ENCODE data around the gene KAZN. TPM values are rescaled to one million over a fixed set of nuclear protein-coding genes. Genes with fewer than 3 reads are reported as not detected.
A peak's percentile ranks its signal among the peaks of the same experiment; 100 is the strongest.

KAZN gene
- total and polyA plus RNA-seq, 2 donors, result 7.2 to 8.4 TPM

DNA sequence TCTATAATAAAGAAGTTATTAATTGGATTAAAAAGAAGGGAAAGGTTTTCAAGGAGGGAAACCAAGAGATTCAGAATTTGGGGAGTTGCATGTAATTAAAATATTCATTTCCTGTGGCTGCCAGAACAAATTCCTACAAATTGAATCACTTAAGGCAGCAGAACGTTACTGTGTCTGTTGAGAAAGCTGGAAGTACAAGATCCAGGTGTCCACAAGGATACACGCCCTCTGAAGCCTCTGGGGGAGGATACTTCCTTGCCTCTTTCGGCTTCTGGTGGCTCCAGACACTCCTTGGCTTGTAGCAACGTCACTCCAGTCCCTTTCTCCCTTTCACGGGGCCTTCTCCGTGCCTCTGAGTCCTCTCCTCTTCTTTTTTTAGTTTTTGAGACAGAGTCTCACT, 67.9 kb downstream of the KAZN start:
- H3K36me3 ChIP-seq (ENCODE audit: insufficient read depth), result no peaks in the 10 kb centered on the region
- DNase-seq (ENCODE audit: extremely low spot score), result no peak
- 80% methylated on average over 6 of the region's 6 CpGs for WGBS
- no peaks in the 10 kb centered on the region for H3K4me1 ChIP-seq (ENCODE audit: insufficient read depth)
- no peak overlapping the region for H3K27ac ChIP-seq (ENCODE audit: low read depth)
- H3K4me3 ChIP-seq (ENCODE audit: low read depth, low read length), result no peak overlapping the region

DNA sequence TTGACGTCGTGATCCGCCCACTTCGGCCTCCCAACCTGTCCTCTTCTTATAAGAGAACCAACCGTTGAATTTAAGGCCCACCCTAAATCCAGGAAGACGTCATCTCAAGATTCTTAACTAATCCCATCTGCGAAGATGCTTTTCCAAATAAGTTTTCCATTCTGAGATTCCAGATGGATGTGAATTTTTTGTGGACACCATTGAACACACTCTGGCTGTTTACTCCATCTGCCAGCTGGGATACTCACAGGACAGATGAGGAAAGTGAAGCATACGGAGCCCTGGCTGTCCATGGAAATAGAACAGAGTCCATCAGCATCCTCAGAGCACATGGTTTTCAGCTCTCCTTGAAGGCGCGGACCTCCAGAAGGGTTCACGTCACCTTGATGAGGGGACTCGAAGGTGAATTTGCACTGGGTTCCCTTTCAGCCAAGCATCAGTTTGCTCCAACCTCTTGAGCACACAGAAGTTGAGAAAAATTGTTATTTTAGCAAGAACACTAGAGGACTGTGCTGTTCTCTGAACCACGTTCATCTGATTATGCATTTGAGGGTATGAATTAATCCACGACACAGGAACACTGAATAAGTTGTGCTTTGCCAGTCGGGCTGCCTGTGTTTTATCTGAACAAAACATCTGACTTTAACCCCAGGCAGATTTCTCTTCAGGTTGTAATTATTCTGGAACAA, 68.6 kb downstream of the KAZN start:
- H3K27ac ChIP-seq (ENCODE audit: low read depth), result no peak overlapping the region
- DNase-seq (ENCODE audit: extremely low spot score), result no peak
- no peaks in the 10 kb centered on the region for H3K36me3 ChIP-seq (ENCODE audit: insufficient read depth)
- H3K4me1 ChIP-seq (ENCODE audit: insufficient read depth), result no peaks in the 10 kb centered on the region
- WGBS, result 80% methylated on average over 15 of the region's 15 CpGs
- H3K4me3 ChIP-seq (ENCODE audit: low read depth, low read length), result no peak overlapping the region

DNA sequence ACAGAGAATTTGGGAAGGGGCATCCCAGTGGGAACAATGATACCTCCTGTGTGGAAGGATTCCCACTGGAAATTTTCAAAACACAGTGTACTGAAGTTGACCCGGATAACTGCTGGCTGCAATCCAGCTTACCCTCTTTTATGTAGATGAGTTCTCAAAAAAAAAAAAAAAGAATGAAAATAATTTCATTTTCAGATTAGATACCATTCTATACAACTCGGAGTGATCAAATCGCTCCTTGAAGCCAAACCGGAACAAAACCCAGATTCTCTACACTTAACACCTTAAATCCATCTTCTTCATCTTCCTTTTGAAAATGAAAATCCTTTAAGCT, 69.1 kb downstream of the KAZN start:
- 51% methylated on average over 4 of the region's 4 CpGs for WGBS

DNA sequence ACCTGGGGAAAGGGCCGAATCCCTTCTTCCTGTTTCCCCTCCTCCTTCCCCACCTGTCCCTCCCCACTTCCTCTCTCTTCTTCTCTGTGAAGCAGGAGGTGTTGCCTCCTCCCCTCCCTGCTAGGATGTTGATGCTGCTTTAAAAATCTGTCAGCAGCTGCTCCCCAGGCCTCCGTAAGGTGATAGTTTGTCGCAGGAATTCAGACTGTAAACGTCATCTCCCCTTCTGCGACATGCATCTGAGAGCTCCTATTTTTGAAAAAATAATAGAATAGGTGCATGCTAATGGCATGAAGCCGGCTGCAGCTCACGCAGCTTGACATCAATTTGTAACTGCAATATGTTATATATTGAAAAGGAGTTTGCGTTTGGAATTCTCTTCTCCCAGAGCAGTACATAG, 70.1 kb downstream of the KAZN start:
- DNase-seq (ENCODE audit: extremely low spot score), result no peak
- 88% methylated on average over 8 of the region's 8 CpGs for WGBS
- Histone ChIP-seq H3K27ac (ENCODE audit: low read depth) (no peak overlapping the region), H3K4me3 (ENCODE audit: low read depth, low read length) (no peak overlapping the region), H3K4me1 (ENCODE audit: insufficient read depth) (no peaks in the 10 kb centered on the region), H3K36me3 (ENCODE audit: insufficient read depth) (no peaks in the 10 kb centered on the region)

More for the DNA sequence above, 69.1 kb downstream of the KAZN start:
- H3K36me3 ChIP-seq (ENCODE audit: insufficient read depth), result no peaks in the 10 kb centered on the region
- H3K4me3 ChIP-seq (ENCODE audit: low read depth, low read length), result no peak overlapping the region
- H3K27ac ChIP-seq (ENCODE audit: low read depth), result no peak overlapping the region
- no peaks in the 10 kb centered on the region for H3K4me1 ChIP-seq (ENCODE audit: insufficient read depth)
- no peak for DNase-seq (ENCODE audit: extremely low spot score)

DNA sequence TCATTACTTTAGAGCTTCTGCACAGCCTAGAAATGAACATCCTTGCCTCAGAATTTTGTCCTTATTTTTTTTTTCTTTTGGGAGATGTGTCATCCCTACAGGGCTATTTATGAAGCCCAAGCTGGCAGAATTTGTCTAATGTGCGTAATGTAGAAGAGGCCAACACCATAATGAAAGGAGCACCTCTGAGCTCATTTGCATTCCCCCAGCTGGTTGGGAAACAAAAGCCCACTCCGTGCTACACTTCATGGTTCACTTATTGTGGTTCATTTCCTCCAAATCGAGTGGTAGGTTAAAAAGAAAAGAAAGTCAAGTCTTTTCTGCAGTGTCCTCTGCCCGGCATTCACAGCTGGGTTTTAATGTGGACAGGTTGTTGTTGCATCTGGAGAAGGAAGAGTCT, 73.5 kb downstream of the KAZN start:
- H3K27ac ChIP-seq (ENCODE audit: low read depth), result no peak overlapping the region
- no peak overlapping the region for H3K4me3 ChIP-seq (ENCODE audit: low read depth, low read length)
- no peaks in the 10 kb centered on the region for H3K4me1 ChIP-seq (ENCODE audit: insufficient read depth)
- 81% methylated on average over 4 of the region's 4 CpGs for WGBS
- H3K36me3 ChIP-seq (ENCODE audit: insufficient read depth), result no peaks in the 10 kb centered on the region
- no peak for DNase-seq (ENCODE audit: extremely low spot score)

DNA sequence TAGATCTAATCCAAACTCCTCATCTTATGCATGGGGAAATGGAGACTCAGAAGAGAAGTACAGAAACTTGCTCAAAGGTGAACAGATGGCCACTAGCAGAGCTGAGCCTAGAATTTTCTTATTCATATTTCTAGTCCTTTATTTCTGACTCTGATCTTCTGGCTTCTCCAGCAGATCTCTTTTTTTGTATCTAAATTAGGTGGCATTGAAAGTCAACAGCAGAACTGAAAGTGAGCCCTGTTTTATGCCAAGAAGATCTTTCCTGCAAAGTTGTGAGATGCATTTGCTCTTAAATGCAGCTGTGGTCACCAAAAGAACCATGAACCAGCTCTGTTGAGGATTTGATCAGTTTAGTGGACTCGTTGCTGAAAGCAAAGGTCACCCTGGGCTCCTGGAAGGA, 75.5 kb downstream of the KAZN start:
- Histone ChIP-seq H3K4me1 (ENCODE audit: insufficient read depth) (no peaks in the 10 kb centered on the region), H3K27ac (ENCODE audit: low read depth) (no peak overlapping the region), H3K4me3 (ENCODE audit: low read depth, low read length) (no peak overlapping the region), H3K36me3 (ENCODE audit: insufficient read depth) (no peaks in the 10 kb centered on the region)
- 63% methylated on average over 1 of the region's 1 CpG for WGBS
- DNase-seq (ENCODE audit: extremely low spot score), result no peak

DNA sequence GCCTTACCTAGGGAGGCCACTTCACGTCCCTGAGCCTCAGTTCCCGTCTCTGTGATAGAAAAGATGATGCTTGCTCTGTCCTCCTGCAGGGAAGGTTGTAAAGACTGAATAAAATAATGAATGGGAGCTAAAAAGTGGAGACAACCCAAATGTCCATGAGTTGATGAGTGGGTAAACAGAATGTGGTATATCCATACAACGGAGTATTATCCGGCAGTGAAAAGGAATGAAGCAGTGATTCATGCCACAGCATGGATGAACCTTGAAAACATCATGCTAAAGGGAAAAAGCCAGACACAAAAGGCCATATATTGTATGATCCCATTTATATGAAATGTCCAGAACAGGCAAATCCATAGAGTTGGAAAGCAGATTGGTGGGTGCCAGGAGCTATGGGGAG, 77.9 kb downstream of the KAZN start:
- no peak for DNase-seq (ENCODE audit: extremely low spot score)
- Histone ChIP-seq H3K36me3 (ENCODE audit: insufficient read depth) (no peaks in the 10 kb centered on the region), H3K4me3 (ENCODE audit: low read depth, low read length) (no peak overlapping the region), H3K27ac (ENCODE audit: low read depth) (no peak overlapping the region), H3K4me1 (ENCODE audit: insufficient read depth) (no peaks in the 10 kb centered on the region)
- 87% methylated on average over 4 of the region's 4 CpGs for WGBS

DNA sequence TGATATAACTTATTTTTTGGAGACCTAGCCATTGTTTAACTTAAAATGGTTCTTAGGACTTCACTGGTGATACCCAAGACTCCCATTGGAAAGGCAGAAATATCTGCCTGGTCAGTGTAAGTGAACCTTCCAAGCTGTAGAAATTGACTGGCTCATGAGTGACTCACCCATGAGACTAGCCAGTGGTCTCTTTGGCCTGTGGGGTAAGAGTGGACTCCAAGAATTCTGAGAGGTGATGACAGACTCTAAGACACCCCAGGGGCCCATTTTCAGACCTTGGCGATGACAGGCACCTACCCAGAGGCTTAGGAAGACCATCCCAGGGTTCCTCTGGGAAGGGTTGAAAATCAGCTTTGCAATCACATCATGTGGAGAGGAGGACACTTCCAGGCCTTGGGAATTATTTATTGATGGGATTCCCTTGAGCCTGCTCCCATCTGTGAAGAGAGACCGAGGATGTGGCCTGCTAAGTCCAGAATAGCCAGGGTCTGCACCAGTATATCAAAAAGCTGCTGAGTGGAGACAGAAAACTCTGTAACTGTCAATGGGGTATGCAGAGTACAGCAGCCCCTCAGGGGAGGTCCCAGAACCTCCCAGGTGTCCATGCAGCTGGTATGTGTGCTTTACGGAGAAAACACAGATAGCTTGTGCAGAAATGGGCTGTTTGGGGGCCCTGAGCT, 78.9 kb downstream of the KAZN start:
- H3K27ac ChIP-seq (ENCODE audit: low read depth), result no peak overlapping the region
- H3K36me3 ChIP-seq (ENCODE audit: insufficient read depth), result no peaks in the 10 kb centered on the region
- no peaks in the 10 kb centered on the region for H3K4me1 ChIP-seq (ENCODE audit: insufficient read depth)
- WGBS, result 91% methylated on average over 3 of the region's 3 CpGs
- H3K4me3 ChIP-seq (ENCODE audit: low read depth, low read length), result no peak overlapping the region
- DNase-seq (ENCODE audit: extremely low spot score), result no peak

DNA sequence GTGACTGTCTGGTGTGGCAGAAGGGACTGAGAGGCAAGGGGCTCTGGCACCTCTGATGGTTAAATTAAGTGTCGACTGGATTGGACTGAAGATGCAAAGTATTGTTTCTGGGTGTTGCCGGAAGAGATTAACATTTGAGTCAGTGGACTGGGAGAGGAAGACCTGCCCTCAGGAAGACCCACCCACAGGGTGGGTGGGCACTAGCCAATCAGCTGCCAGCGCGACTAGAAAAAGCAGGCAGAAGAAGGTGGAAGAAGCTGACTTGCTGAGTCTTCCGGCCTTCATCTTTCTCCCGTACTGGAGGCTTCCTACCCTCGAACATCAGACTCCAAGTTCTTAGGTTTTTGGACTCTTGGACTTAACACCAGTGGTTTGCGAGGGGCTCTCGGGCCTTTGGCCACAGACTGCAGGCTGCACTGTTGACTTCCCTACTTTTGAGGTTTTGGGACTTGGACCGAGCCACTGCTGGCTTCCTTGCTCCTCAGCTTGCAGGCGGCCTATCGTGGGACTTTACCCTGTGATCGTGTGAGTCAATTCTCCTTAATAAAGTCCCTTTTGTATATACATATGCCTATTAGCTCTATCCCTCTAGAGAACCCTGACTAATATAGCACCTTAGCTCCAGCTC, 79.6 kb downstream of the KAZN start:
- H3K4me3 ChIP-seq (ENCODE audit: low read depth, low read length), result no peak overlapping the region
- 88% methylated on average over 13 of the region's 13 CpGs for WGBS
- no peaks in the 10 kb centered on the region for H3K36me3 ChIP-seq (ENCODE audit: insufficient read depth)
- no peak overlapping the region for H3K27ac ChIP-seq (ENCODE audit: low read depth)
- DNase-seq (ENCODE audit: extremely low spot score), result no peak
- H3K4me1 ChIP-seq (ENCODE audit: insufficient read depth), result no peaks in the 10 kb centered on the region

DNA sequence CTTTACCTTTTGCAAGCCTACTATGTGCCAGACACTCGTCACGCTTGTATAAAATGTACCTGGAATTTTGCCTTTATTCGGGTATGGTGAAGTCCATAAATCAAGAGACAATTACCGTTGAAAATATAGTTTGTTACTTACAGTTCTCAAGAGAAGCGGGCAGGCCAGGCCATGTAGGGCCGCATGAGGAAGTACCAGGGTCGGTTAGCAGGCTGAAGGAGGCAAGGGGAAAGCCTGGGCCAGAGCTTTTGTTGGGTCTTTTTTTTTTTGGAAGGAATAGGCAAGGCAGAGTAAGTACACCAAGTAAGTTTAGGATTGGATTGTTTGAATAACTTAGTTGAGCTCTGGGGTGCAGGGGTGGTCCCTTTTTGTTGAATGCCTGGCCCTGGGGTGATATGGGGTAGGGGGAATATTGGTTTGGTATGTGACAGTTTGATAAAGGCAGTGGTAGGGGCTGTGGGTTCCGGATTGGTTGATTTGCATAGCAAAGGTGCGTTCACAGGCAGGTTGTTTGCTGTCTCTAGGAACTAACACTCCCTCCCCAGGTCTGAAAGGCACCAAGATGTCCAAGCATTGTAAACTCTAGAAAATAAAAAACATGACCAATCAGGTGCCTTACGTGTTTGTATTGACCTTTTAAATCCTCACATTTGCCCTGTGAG, 80.7 kb downstream of the KAZN start:
- WGBS, result 90% methylated on average over 10 of the region's 10 CpGs
- no peaks in the 10 kb centered on the region for H3K36me3 ChIP-seq (ENCODE audit: insufficient read depth)
- no peak overlapping the region for H3K4me3 ChIP-seq (ENCODE audit: low read depth, low read length)
- no peak for DNase-seq (ENCODE audit: extremely low spot score)
- no peak overlapping the region for H3K27ac ChIP-seq (ENCODE audit: low read depth)
- no peaks in the 10 kb centered on the region for H3K4me1 ChIP-seq (ENCODE audit: insufficient read depth)

DNA sequence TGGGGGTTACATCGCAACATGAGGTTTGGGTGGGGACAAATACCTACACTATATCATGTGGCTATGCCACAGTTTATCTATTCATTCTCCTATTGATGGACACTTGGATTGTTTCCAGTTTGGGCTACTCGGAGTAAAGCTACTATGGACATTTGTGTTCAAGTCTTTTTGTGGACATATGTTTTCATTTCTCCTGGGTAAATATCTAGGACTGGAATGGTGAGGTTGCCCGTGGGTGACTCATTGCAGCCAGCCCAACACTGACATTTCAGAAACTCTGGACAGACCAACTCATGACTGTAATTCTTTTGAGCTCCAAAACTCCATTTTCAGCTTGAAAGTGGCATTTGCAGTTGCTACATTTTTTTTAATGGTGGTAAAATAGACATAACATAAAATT, 82.7 kb downstream of the KAZN start:
- no peak for DNase-seq (ENCODE audit: extremely low spot score)
- H3K27ac ChIP-seq (ENCODE audit: low read depth), result no peak overlapping the region
- 86% methylated on average over 3 of the region's 3 CpGs for WGBS
- H3K4me1 ChIP-seq (ENCODE audit: insufficient read depth), result no peaks in the 10 kb centered on the region
- H3K4me3 ChIP-seq (ENCODE audit: low read depth, low read length), result no peak overlapping the region
- no peaks in the 10 kb centered on the region for H3K36me3 ChIP-seq (ENCODE audit: insufficient read depth)

DNA sequence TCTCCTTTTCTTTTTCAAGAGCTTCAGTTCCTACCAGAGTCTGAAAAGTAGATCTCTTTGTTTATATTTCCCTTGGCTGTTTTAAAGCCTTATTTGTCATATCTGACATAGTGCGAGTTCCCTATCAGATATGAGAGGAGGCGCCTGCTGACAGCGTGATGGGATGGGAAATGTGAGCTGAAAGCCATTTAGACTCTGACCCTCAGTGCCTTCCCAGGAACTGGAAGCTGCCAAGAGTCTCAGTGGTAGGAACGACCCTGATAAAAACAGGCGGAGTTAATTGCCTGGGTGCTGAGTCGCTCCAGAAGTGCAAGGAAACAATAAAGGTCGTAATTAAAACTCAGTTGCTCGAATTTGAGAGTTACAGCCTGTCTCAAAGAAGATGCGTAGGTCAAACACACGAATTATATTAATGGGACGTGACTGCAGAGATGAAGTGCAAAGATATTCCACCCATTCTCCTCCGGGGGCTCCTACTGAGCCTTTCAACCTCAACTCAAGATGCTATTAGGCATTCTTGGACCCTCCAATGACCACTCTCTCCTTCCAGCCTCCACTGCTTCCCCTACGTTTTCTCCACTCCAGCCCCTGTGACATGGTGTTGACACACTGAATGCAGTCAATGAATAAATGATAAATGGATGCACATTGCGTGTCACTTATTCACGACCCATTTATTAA, 84.6 kb downstream of the KAZN start:
- H3K27ac ChIP-seq (ENCODE audit: low read depth), result no peak overlapping the region
- 25% methylated on average over 15 of the region's 15 CpGs for WGBS
- H3K4me3 ChIP-seq (ENCODE audit: low read depth, low read length), result no peak overlapping the region
- DNase-seq (ENCODE audit: extremely low spot score), result peak; percentile 29
- no peaks in the 10 kb centered on the region for H3K4me1 ChIP-seq (ENCODE audit: insufficient read depth)
- no peaks in the 10 kb centered on the region for H3K36me3 ChIP-seq (ENCODE audit: insufficient read depth)

DNA sequence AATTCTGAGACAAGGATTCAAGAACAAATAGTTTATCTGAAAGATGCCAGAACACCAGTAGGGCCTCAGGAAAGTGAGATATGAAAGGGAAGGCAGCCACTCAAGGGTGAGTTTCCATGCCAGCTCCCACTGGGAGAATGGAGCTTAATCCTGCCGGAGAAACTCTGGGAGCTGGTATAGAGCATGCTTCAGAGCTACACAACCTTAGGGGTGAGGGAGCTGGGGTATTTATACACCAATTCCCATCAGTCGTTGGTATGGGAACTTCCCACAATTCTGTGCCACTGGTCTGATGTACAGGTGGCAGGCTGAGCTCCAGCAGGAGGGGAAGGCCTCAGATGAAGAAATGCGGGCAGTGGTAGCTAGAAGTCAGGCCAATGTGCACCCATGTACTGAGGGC, 86.6 kb downstream of the KAZN start:
- no peak for DNase-seq (ENCODE audit: extremely low spot score)
- H3K4me3 ChIP-seq (ENCODE audit: low read depth, low read length), result no peak overlapping the region
- H3K27ac ChIP-seq (ENCODE audit: low read depth), result no peak overlapping the region
- WGBS, result 96% methylated on average over 3 of the region's 3 CpGs
- H3K4me1 ChIP-seq (ENCODE audit: insufficient read depth), result no peaks in the 10 kb centered on the region
- H3K36me3 ChIP-seq (ENCODE audit: insufficient read depth), result no peaks in the 10 kb centered on the region
